SU-DHL-6 (cell line): Measurements from ENCODE around the gene DAGLB.

ENCODE experiments used
- EZH2phosphoT487 ChIP-seq: fragments of 200-600 bp; sonication (generic), shearing (Covaris generic); conservative IDR thresholded peaks from 2 replicates; pipeline ENCODE4 v1.6.1; 2018; ENCODE audit warnings: mild to moderate bottlenecking, antibody characterized with exemption, low read length, moderate library complexity, mixed read lengths
- TF ChIP-seq, protein P1 (sequence below): fragments of 200-600 bp; sonication (generic); IDR thresholded peaks from one replicate; pipeline ENCODE4 v1.5.1; 2017; ENCODE audit warnings: antibody characterized with exemption, mild to moderate bottlenecking, low read length, moderate library complexity; ENCODE audit not compliant: insufficient read depth, poor library complexity, severe bottlenecking

DNA sequence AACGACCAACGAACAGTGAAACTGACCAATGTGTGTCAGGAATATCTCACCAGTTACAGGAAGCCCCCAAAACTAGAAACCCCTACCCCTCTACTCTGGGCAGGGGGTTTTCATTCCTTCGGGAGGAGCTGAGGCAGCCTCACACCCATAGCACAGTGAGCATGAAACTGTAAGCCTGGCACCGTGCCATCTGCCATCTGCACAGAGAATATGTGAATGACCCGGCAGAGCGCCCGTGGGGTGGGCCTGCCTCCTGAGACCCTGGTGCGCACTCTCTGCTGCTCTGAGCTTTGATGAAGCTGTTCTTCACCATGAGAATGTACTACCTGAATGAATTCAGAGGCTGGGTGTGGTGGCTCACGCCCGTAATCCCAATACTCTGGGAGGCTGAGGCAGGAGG, 27.1 kb downstream of the DAGLB start:
- TF ChIP-seq, protein P1, sequence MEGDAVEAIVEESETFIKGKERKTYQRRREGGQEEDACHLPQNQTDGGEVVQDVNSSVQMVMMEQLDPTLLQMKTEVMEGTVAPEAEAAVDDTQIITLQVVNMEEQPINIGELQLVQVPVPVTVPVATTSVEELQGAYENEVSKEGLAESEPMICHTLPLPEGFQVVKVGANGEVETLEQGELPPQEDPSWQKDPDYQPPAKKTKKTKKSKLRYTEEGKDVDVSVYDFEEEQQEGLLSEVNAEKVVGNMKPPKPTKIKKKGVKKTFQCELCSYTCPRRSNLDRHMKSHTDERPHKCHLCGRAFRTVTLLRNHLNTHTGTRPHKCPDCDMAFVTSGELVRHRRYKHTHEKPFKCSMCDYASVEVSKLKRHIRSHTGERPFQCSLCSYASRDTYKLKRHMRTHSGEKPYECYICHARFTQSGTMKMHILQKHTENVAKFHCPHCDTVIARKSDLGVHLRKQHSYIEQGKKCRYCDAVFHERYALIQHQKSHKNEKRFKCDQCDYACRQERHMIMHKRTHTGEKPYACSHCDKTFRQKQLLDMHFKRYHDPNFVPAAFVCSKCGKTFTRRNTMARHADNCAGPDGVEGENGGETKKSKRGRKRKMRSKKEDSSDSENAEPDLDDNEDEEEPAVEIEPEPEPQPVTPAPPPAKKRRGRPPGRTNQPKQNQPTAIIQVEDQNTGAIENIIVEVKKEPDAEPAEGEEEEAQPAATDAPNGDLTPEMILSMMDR = no peak
- no peak for TF ChIP-seq EZH2phosphoT487
